Measurements from ENCODE around the gene FOXS1. TPM values are rescaled to one million over a fixed set of nuclear protein-coding genes. Genes with fewer than 3 reads are reported as not detected.

The FOXS1 gene
- total and polyA plus RNA-seq, 2 experiments from 2014 or later: 0.26 TPM; not detected in 1

GRCh38 chr20:31841928-31842327 lies 3.5 kb downstream of the FOXS1 start:
- Histone ChIP-seq H3K79me2 (replicated peaks; ENCODE audit: insufficient read depth) (no peaks in the 10 kb centered on the region), H3K4me2 (0 out of 2 replicates have a peak overlapping the region, but pooled peaks have one; percentile 35), H3K4me1 (ENCODE audit: insufficient read depth) (peaks cover 21% of the 10 kb centered on the region; the same call in 1 of the 2 replicates), H3F3A (replicated peaks; ENCODE audit: low read depth) (0 out of 2 replicates have a peak, but pooled peaks cover 2% of the 10 kb centered on the region), H3K4me3 (no peak overlapping the region), H3K36me3 (ENCODE audit: insufficient read depth) (no peaks in the 10 kb centered on the region), H2AFZ (no peak overlapping the region; the same call in 1 of the 2 replicates), H3K9me2 (ENCODE audit: insufficient read depth) (0 out of 2 replicates have a peak, but pooled peaks cover 5% of the 10 kb centered on the region), H3K27ac (ENCODE audit: low read depth) (no peak overlapping the region), H3K27me3 (ENCODE audit: insufficient read depth) (0 out of 2 replicates have a peak, but pooled peaks cover under 1% of the 10 kb centered on the region), H4K20me1 (replicated peaks; ENCODE audit: insufficient read depth) (no peaks in the 10 kb centered on the region)
- peaks cover 24% of the 10 kb centered on the region for H3K4me1 Mint-ChIP-seq
- TF ChIP-seq CTCF (conservative IDR thresholded peaks at IDR 0.05; ENCODE audit: low read depth in 2 of 2) (no peak), CREB1 (CRISPR knock-in tag; IDR thresholded peaks at IDR 0.05; ENCODE audit: low read depth) (no peak), REST (IDR thresholded peaks at IDR 0.05; ENCODE audit: unreplicated experiment) (no peak), EZH2phosphoT487 (IDR thresholded peaks at IDR 0.05; ENCODE audit: unreplicated experiment) (no peak), POLR2AphosphoS5 (IDR thresholded peaks at IDR 0.05; ENCODE audit: low read depth) (no peak), ZNF462 (CRISPR knock-in tag; IDR thresholded peaks at IDR 0.05) (no peak), NANOG (IDR thresholded peaks at IDR 0.05; ENCODE audit: borderline replicate concordance) (no peak), JUNB (IDR thresholded peaks at IDR 0.05; ENCODE audit: unreplicated experiment) (no peak), STAT1 (IDR thresholded peaks at IDR 0.05; ENCODE audit: unreplicated experiment) (no peak), ZNF331 (CRISPR knock-in tag; IDR thresholded peaks at IDR 0.05; ENCODE audit: low read depth) (no peak), EZH2 (IDR thresholded peaks at IDR 0.05; ENCODE audit: low read depth, unreplicated experiment) (no peak), ZNF114 (CRISPR knock-in tag; IDR thresholded peaks at IDR 0.05) (no peak)
- H3K4me3 Mint-ChIP-seq: no peak overlapping the region
- ATAC-seq (no peak), DNase-seq (ENCODE audit: low spot score) (no peak)
- H3K27ac Mint-ChIP-seq: no peak overlapping the region
- H3K9me3 Mint-ChIP-seq: peaks cover 15% of the 10 kb centered on the region; the same call in 2 of the 3 replicates
- H3K27me3 Mint-ChIP-seq (ENCODE audit: insufficient read depth, low read depth, poor library complexity): peaks cover 3% of the 10 kb centered on the region
- no peaks in the 10 kb centered on the region for H3K36me3 Mint-ChIP-seq (ENCODE audit: low read depth)
